M059J (cell line): ENCODE results near the gene ZNF860. TPM values are rescaled to one million over a fixed set of nuclear protein-coding genes. Genes with fewer than 3 reads are reported as not detected.

ENCODE experiments used
- DNase-seq: peaks from one replicate; pipeline ENCODE4 v3.0.0-alpha.2; 2012; ENCODE audit warnings: low read depth
- total RNA-seq: library from RNA; depleted of rRNA; stranded (reverse); fragments of >200 nt; shearing (Covaris generic); gene quantifications from 2 replicates; pipeline ENCODE4 v1.2.3, GENCODE V29; 2014; rRNA removed

The ZNF860 gene
- total RNA-seq, result 0.25 TPM in 1 of 2 replicates, not detected in the other

DNA sequence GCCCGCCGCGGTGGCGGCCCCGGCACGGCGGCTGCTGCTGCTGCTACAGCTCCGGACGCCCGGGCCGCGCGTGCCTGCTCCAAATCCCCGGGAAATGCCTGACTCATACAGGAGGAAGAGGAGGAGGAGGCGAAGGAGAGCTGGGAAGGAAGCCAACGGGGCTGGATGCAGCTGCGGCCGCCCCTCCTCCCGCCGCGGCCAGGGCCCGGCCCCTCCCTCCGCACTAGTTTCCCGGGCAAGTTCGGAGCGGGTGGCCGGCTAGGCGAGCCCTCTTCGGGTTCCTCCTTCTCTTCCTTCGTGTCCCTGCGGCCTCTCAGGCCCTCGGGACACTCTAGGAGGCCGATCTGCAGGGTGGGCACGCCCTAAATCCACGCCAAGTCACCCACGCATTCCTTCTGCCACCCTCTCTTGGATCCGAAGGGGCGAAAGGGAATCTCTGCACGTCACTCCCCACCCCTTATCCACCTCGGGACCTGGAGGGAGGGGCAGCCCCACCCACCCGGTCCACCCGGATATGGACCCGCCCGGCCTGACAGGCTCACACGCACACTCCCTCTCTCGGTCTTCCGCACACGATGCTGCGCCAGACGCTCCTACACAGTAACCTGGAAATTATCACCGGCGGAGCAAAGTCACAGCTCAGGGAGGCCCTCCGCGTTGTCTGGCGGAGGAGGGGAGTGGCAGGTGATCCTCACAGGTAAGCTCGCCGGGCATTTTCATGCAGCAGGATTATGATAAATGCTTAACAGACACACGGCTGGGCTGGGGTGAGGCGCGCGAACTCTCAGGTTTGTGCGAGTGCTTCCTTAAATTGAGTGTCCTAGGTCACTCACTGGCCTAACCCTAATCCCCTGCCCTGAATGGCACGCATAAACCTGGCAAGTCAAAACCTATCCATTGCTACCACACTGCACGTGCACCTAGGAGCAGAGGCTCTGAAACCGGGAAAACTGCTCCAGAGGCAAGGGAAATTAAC, at the start of gene ZNF860, which contains the start of gene OSBPL10:
TSS of gene ZNF860 (plus strand) at position 545 of the 976 bp plus-strand sequence. CDS start 7,330 bp downstream, outside the sequence.
TSS of gene OSBPL10 (minus strand) at position 57 of the 976 bp plus-strand sequence. CDS start 83 bp downstream, outside the sequence.
- peak; percentile 84 for DNase-seq

- no peak for DNase-seq
These were observed 48.6 kb upstream of the ZNF860 start for GRCh38 chr3:31932990-31933389.

- DNase-seq, result peak; percentile 46
These were observed 47.5 kb upstream of the ZNF860 start for GRCh38 chr3:31934018-31934417.

- DNase-seq, result no peak
These were observed 46.7 kb upstream of the ZNF860 start for GRCh38 chr3:31934866-31935265.

GRCh38 chr3:31936420-31937060, 45.0 kb upstream of the ZNF860 start:
- no peak for DNase-seq

DNA sequence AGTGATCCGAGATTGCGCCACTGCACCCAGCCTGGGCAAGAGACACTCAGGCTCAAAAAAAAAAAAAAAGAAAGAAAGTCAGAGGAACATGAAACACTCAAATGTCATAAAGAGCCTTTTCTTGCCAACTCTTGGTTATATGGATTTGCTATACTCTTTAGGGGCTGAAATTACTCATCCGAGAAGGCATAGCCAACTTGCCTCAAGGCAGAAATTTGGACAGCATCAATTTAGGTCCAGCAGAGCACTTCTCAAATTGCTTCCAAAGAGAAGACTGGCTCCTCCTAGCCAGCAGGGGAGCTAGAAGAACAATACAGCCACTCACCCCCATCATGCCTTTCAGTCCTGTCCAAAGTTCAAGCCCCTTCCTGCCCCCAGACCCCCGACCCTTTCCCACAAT, 44.3 kb upstream of the ZNF860 start:
- peak; percentile 55 for DNase-seq

GRCh38 chr3:31942446-31942845, 39.1 kb upstream of the ZNF860 start:
- no peak for DNase-seq

DNA sequence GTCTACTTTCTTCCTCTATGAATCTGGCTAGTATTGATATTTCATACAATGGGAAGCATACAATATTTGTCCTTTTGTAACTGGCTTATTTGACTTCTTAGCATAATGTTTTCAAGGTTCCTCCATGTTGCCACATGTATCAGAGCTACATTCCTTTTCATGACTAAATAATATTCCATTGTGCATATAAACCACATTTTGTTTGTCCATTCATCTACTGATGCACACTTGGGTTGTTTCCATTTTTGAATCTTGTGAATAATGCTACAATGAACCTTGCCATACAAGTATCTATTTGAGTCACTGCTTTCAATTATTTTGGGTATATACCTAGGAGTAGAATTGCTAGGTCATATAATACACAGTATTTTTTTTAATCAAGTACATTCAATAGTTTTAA, 38.5 kb upstream of the ZNF860 start:
- DNase-seq, result no peak

DNA sequence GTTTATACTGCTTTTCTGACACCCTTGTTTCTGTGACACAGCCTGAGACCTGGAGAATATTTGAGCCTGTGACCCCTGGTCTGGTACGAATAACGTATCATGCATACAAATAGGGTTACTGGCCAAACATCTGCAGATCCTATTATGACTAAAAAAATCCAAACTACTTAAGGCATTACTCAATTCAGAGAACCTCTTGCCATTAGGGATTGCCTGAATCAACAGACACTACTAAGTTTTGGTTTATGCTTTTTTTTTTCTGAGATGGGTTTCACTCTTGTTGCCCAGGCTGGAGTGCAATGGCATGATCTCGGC, 35.9 kb upstream of the ZNF860 start:
- DNase-seq, result no peak

DNA sequence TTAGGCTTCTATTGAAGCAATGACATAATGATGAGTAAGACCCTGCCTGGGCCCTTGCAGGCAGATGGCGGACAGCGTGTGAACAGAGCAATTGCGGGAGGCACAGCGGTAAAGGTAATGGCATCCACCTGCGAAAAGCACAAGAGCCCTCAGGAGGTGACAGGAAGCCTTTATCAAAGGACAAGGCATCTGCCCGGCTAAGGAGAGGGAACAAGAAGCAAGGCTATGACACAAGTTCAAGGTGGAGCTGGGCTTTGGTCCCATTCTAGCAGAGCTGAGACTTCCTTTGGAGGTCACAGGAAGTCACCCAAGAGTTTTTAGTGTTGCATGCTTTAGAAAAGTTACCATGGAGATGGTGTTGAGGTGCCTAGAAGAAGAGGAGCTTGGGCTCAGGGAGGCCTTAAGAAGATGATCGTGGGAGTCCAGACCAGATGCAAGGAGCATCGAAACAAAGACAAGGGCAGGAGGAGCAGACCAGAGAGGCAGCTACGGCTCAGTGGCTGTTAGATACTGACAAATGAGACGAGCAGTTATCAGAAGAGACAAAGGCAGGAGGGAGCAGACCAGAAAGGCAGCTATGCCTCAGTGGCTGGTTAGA, 35.0 kb upstream of the ZNF860 start:
- DNase-seq, result no peak

DNA sequence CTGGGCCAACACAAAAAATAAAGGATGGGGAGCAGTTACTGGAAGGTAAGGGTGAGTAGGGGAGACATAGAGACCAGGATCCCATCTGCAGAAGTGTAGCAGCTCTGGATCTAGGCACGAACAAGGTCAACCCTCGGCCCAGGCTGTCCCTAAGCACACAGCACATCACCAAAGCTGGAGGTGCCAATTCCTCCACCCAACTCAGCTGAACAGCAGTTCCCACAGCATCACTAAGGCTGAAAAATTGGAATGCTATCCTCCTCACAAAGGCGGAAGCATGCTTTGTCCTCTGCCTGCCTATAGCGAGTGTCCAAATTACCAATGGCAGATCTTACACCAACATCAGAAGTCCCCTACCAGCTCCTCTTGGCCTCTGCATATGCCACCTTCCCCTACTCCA, 34.4 kb upstream of the ZNF860 start:
- no peak for DNase-seq

DNA sequence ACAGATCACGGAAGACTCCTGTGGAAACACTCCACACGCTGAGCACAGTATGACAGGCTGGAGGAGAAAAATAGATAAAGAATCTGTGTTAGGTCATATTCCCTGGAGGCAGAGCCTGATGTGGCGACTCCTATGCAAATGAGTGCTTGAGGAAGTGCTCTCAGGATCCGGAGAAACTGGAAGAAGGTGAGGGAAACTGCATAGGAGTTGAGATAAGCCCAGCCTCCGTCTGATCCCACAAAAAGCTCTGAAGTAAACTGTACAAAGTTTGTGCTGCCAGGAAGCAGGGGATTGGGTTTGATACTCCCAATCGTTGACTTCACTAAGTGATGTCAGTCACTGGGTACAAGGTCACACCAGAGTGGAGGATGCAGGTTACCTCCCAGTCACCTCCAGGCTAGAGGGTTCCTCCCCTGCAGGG, 33.9 kb upstream of the ZNF860 start:
- DNase-seq, result peak; percentile 41

DNA sequence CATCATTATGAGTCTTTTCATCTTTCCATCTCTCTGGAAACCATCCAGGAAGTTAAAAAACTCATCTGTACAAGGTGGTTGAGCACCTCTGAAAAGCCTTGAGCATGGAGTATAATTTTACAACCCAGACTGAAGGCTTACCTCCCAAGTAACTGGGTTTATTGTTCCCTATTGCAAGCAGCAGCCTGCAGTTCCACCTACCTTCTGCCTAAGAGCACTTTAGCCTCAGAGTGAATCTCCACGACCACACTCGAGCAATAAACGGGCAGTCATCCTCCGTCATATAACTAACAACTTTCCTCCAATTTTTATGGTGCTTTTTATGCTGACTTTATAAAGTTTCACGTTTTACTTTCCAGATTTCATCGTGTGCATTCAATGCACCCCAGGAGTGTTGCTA, 33.3 kb upstream of the ZNF860 start:
- DNase-seq, result no peak

GRCh38 chr3:31952205-31952604, 29.3 kb upstream of the ZNF860 start:
- no peak for DNase-seq

DNA sequence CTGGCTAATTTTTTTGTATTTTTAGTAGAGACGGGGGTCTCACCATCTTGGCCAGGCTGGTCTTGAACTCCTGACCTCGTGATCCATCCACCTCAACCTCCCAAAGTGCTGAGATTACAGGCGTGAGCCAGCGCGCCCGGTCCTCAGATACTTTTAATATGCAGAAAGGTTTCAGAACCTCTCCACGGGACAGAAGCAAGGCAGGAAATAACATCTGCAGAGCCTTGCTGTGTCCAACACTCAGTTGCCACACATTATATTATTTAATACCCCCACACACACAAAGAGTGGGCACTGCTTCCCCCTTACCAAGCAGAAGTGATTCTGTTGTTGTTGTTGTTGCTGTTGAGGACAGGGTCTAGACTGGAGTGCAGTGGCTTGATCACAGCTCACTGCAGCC, 28.5 kb upstream of the ZNF860 start:
- no peak for DNase-seq

GRCh38 chr3:31953636-31954035, 27.9 kb upstream of the ZNF860 start:
- DNase-seq, result no peak

DNA sequence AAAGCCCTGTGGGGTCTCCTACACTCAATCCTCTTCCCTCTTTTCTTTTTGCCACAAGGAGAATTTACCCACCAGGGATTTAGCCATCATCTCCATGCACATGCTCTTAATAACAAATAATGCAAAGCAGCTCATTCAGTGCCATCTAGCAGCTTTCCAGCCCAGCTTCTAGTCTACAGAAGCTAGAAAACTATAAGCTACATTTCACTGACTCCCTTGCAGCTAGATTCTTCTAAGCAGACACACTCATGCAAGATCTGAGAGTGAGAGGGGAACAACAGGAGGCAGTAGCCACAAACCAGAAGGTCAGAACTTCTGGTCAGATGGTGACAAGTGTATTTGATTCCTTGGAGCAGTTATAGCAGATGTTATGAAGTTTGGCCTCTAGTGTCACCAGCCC, 26.0 kb upstream of the ZNF860 start:
- DNase-seq, result no peak

DNA sequence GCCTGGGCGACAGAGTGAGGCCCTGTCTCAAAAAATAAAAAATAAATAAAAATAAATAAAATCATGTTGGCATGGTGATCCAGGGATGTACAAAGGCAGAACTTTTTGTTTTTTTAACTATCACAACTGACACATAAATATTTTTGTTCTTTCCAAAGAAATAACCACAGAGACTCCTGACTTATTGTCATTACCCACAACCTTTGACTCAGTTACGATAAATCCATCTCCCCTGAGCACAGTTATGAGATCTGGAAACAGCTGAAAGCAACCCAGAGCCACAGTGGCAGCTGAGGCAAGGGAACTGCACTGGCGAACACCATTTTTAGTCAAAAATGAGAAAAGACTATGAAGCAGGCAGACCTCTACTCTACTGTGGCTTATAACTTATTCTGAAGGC, 24.4 kb upstream of the ZNF860 start:
- DNase-seq, result peak; percentile 50

DNA sequence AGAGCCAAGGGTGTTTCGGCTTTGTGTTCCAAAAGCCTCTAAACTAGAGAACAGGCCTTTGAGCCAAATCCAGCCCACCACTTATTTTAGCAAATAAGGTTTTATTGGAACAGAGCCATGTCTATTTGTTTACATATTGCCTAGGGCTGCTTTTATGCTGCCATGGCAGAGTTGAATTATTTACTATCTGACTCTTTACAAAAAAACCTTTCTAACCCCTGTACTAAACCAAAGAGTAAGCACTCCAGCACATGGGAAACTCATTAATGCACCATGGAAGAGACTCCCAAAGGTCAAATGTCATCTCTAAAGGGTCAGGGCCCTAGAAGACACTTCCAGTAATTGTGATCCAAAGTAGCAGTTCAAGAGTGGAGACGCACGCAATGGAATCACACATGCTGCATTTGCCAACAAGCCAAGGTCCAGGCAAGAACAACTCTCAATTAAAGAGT, 22.8 kb upstream of the ZNF860 start:
- DNase-seq, result no peak

GRCh38 chr3:31959251-31959650, 22.3 kb upstream of the ZNF860 start:
- DNase-seq, result no peak

DNA sequence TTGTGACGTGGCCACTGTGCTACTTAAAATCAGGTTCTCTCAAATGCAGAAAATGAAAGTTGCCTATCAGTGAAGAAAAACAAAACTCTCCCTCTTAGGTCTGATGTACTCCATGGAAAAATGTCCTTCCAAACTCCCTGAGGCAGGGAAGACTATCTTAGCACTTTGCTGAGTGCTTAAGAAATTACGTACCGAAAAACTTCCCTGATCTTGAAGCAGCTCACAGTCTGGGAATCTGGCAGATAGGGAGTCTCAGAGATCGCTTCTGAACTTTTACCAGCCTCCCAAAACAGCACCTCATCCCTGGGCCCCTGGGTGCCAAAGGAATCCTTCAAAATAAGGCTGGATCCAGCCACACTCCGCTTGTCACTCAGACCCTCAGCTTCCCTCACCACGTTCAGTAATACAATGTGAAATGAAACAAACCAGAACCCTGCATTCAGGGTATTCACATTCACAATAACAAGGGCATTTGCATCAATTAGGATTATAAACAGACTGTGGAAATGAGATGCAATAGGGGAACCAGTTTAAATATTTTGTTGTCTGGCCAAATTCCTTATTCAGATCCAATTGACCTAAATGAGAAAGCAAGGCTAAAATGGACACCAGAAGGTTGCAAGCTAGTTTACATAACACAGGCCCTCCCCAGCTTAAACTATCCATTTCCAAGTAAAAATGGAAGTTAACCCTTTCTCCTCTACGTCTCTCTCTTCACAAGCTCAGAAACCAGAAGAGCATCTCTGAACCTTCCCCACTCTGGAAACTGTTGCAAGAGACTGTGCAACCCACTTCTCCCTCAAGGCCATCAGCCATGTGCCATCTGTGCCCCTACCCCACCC, 21.4 kb upstream of the ZNF860 start:
- DNase-seq, result peak; percentile 46
